ENCODE measurements around the gene PAK5. TPM values are rescaled to one million over a fixed set of nuclear protein-coding genes. Genes with fewer than 3 reads are reported as not detected.
A peak's percentile ranks its signal among the peaks of the same experiment; 100 is the strongest.

Gene PAK5
- total and polyA plus RNA-seq, 2 experiments from 2014 or later: not detected

- 45 to 47% methylated on average over 2 of the region's 2 CpGs for WGBS, 2 experiments (ENCODE audit: low coverage in 1 of 2, low lambda C conversion rate in 2 of 2, missing lambda C conversion rate in 2 of 2)
- Histone ChIP-seq H3K4me2 (ENCODE audit: unreplicated experiment) (no peak overlapping the region), H3K36me3 (ENCODE audit: low read depth) (no peaks in the 10 kb centered on the region), H3K9me2 (ENCODE audit: insufficient read depth) (no peaks in the 10 kb centered on the region), H3K79me2 (ENCODE audit: insufficient read depth) (no peaks in the 10 kb centered on the region), H3K4me3 (no peak overlapping the region), H3F3A (ENCODE audit: insufficient read depth) (no peaks in the 10 kb centered on the region), H3K9me3 (ENCODE audit: low read depth) (no peaks in the 10 kb centered on the region), H3K4me1 (ENCODE audit: insufficient read depth) (no peaks in the 10 kb centered on the region), H3K27ac (no peak overlapping the region), H3K27me3 (replicated peaks; ENCODE audit: insufficient read depth) (peaks cover 23% of the 10 kb centered on the region), H2AFZ (no peak overlapping the region), H4K20me1 (ENCODE audit: insufficient read depth) (no peaks in the 10 kb centered on the region), H3K9ac (no peak overlapping the region)
- TF ChIP-seq EZH2 (IDR thresholded peaks at IDR 0.05; ENCODE audit: insufficient read depth, poor library complexity, severe bottlenecking) (no peak), EZH2phosphoT487 (IDR thresholded peaks at IDR 0.05; ENCODE audit: insufficient read depth, low read depth) (no peak)
- DNase-seq: no peak
- in situ Hi-C loops (cut with MboI): no loop called here
These were observed 337.4 kb downstream of the PAK5 start for GRCh38 chr20:9501473-9501872.

- Histone ChIP-seq H3K4me2 (ENCODE audit: unreplicated experiment) (no peak overlapping the region), H2AFZ (no peak overlapping the region), H3K4me3 (no peak overlapping the region), H3K27ac (no peak overlapping the region), H3K27me3 (replicated peaks; ENCODE audit: insufficient read depth) (peaks cover 9% of the 10 kb centered on the region; the same call in 1 of the 2 replicates), H3F3A (ENCODE audit: insufficient read depth) (no peaks in the 10 kb centered on the region), H3K9me3 (ENCODE audit: low read depth) (no peaks in the 10 kb centered on the region), H3K9me2 (ENCODE audit: insufficient read depth) (no peaks in the 10 kb centered on the region), H3K79me2 (ENCODE audit: insufficient read depth) (no peaks in the 10 kb centered on the region), H3K9ac (no peak overlapping the region), H3K4me1 (ENCODE audit: insufficient read depth) (no peaks in the 10 kb centered on the region), H3K36me3 (ENCODE audit: low read depth) (no peaks in the 10 kb centered on the region), H4K20me1 (ENCODE audit: insufficient read depth) (no peaks in the 10 kb centered on the region)
- no peak for DNase-seq
- WGBS, 2 experiments (ENCODE audit: low coverage in 1 of 2, low lambda C conversion rate in 2 of 2, missing lambda C conversion rate in 2 of 2): 7 to 14% methylated on average over 2 of the region's 2 CpGs
- TF ChIP-seq EZH2phosphoT487 (IDR thresholded peaks at IDR 0.05; ENCODE audit: insufficient read depth, low read depth) (no peak), EZH2 (IDR thresholded peaks at IDR 0.05; ENCODE audit: insufficient read depth, poor library complexity, severe bottlenecking) (no peak)
- in situ Hi-C loops (cut with MboI): no loop called here
These were observed 338.8 kb downstream of the PAK5 start for GRCh38 chr20:9500121-9500520.

GRCh38 chr20:9499126-9499899 is 339.6 kb downstream of the PAK5 start:
- Histone ChIP-seq H3K9ac (no peak overlapping the region), H3K4me3 (no peak overlapping the region), H3K27me3 (replicated peaks; ENCODE audit: insufficient read depth) (peaks cover 4% of the 10 kb centered on the region; the same call in 1 of the 2 replicates), H3F3A (ENCODE audit: insufficient read depth) (no peaks in the 10 kb centered on the region), H3K4me1 (ENCODE audit: insufficient read depth) (no peaks in the 10 kb centered on the region), H3K4me2 (ENCODE audit: unreplicated experiment) (no peak overlapping the region), H3K79me2 (ENCODE audit: insufficient read depth) (no peaks in the 10 kb centered on the region), H3K36me3 (ENCODE audit: low read depth) (no peaks in the 10 kb centered on the region), H3K27ac (no peak overlapping the region), H3K9me3 (ENCODE audit: low read depth) (no peaks in the 10 kb centered on the region), H3K9me2 (ENCODE audit: insufficient read depth) (no peaks in the 10 kb centered on the region), H4K20me1 (ENCODE audit: insufficient read depth) (no peaks in the 10 kb centered on the region), H2AFZ (no peak overlapping the region)
- in situ Hi-C loops (cut with MboI): no loop called here
- TF ChIP-seq EZH2 (IDR thresholded peaks at IDR 0.05; ENCODE audit: insufficient read depth, poor library complexity, severe bottlenecking) (no peak), EZH2phosphoT487 (IDR thresholded peaks at IDR 0.05; ENCODE audit: insufficient read depth, low read depth) (no peak)
- DNase-seq: no peak
- 72 to 74% methylated on average over 5 of the region's 5 CpGs for WGBS, 2 experiments (ENCODE audit: low coverage in 1 of 2, low lambda C conversion rate in 2 of 2, missing lambda C conversion rate in 2 of 2)

GRCh38 chr20:9498322-9498721 is 340.6 kb downstream of the PAK5 start:
- peak; percentile 36 for DNase-seq
- Histone ChIP-seq H3K4me3 (no peak overlapping the region), H3K9me3 (ENCODE audit: low read depth) (no peaks in the 10 kb centered on the region), H3F3A (ENCODE audit: insufficient read depth) (no peaks in the 10 kb centered on the region), H3K79me2 (ENCODE audit: insufficient read depth) (no peaks in the 10 kb centered on the region), H3K4me2 (ENCODE audit: unreplicated experiment) (no peak overlapping the region), H3K27ac (no peak overlapping the region), H2AFZ (no peak overlapping the region), H3K9me2 (ENCODE audit: insufficient read depth) (no peaks in the 10 kb centered on the region), H4K20me1 (ENCODE audit: insufficient read depth) (no peaks in the 10 kb centered on the region), H3K9ac (no peak overlapping the region), H3K27me3 (replicated peaks; ENCODE audit: insufficient read depth) (peaks cover 2% of the 10 kb centered on the region; the same call in 1 of the 2 replicates), H3K36me3 (ENCODE audit: low read depth) (no peaks in the 10 kb centered on the region), H3K4me1 (ENCODE audit: insufficient read depth) (no peaks in the 10 kb centered on the region)
- in situ Hi-C loops (cut with MboI): no loop called here
- TF ChIP-seq EZH2 (IDR thresholded peaks at IDR 0.05; ENCODE audit: insufficient read depth, poor library complexity, severe bottlenecking): no peak
- no peak for TF ChIP-seq EZH2phosphoT487 (IDR thresholded peaks at IDR 0.05; ENCODE audit: insufficient read depth, low read depth)
- 22 to 38% methylated on average over 4 of the region's 4 CpGs for WGBS, 2 experiments (ENCODE audit: low coverage in 1 of 2, low lambda C conversion rate in 2 of 2, missing lambda C conversion rate in 2 of 2)

All from GM23248 (cell line).